OCI-LY3 (cell line): Measurements from ENCODE around the gene LTO1.

Experiments used
- H2AFZ ChIP-seq: fragments of 200-600, 300-600 bp; shearing (Covaris generic); 2 replicates; pipeline ENCODE4 v1.6.0; 2014; ENCODE audit warnings: antibody characterized with exemption, low read depth, low read length
- H3K27ac ChIP-seq: fragments of 200-600, 300-600 bp; sonication (generic); 2 replicates; pipeline ENCODE4 v1.5.1; 2014; ENCODE audit warnings: mild to moderate bottlenecking, low read length, moderate library complexity, mixed read lengths
- H3K27me3 ChIP-seq: fragments of 200-600, 300-600 bp; sonication (generic); 2 replicates; pipeline ENCODE4 v1.6.1; 2014; ENCODE audit warnings: low read depth, low read length, mixed read lengths
- H3K36me3 ChIP-seq: fragments of 200-600, 300-600 bp; sonication (generic); replicated peaks from 2 replicates; pipeline ENCODE3; 2014; ENCODE audit warnings: low read depth, low read length, mixed read lengths
- H3K4me1 ChIP-seq: fragments of 300-600, 200-600 bp; sonication (generic); 2 replicates; pipeline ENCODE4 v1.6.1; 2014; ENCODE audit warnings: low read length, mixed read lengths
- H3K4me2 ChIP-seq: fragments of 200-600, 300-600 bp; sonication (generic); 2 replicates; pipeline ENCODE4 v1.6.1; 2014; ENCODE audit warnings: low read length, mixed read lengths
- H3K4me3 ChIP-seq: fragments of 300-600, 200-600 bp; sonication (generic); 2 replicates; pipeline ENCODE4 v1.5.1; 2014; ENCODE audit warnings: antibody characterized with exemption, mild to moderate bottlenecking, low read length, moderate library complexity
- H3K79me2 ChIP-seq: fragments of 300-600, 200-600 bp; shearing (Covaris generic); 2 replicates; pipeline ENCODE4 v1.6.1; 2014; ENCODE audit warnings: mild to moderate bottlenecking, low read length, mixed read lengths
- H3K9ac ChIP-seq: fragments of 300-600, 200-600 bp; shearing (Covaris generic); 2 replicates; pipeline ENCODE4 v1.6.0; 2014; ENCODE audit warnings: mild to moderate bottlenecking, low read length, moderate library complexity
- H3K9me3 ChIP-seq: fragments of 200-600, 300-600 bp; shearing (Covaris generic); 2 replicates; pipeline ENCODE4 v1.6.1; 2014; ENCODE audit warnings: low read length, mixed read lengths; ENCODE audit not compliant: insufficient read depth
- H4K20me1 ChIP-seq: fragments of 200-600, 300-600 bp; sonication (generic); 2 replicates; pipeline ENCODE4 v1.6.1; 2016; ENCODE audit warnings: low read length, mixed read lengths; ENCODE audit not compliant: insufficient read depth
- EZH2phosphoT487 ChIP-seq: fragments of 200-600 bp; shearing (Covaris generic); IDR thresholded peaks from 2 replicates; pipeline ENCODE4 v1.6.1; 2018; ENCODE audit warnings: antibody characterized with exemption, mixed run types, low read depth
- TF ChIP-seq, protein P1 (sequence below): fragments of 200-600, 300-600 bp; sonication (generic); IDR thresholded peaks from 2 replicates; pipeline ENCODE4 v1.5.1; 2014; ENCODE audit warnings: antibody characterized with exemption, low read length, low read depth

The LTO1 gene

DNA sequence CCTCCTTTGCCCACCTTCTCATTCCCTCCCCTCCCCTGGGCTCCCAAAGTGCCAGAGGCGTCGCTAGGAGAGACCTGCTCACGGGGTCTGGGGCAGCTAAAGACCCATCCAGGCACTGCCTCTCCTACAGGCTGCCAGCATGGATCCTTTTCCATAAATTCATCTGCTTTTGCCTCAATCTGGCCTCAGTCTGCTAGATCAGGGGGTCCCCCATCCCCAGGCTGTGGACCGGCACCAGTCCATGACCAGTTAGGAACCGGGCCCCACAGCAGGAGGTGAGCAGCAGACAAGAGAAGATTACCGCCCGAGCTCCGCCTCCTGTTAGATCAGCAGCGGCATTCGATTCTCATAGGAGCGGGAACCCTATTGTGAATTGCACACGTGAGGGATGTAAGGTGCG is 12.3 kb downstream of the LTO1 start:
- Histone ChIP-seq H2AFZ (no peak overlapping the region), H4K20me1 (no peaks in the 10 kb centered on the region), H3K9me3 (no peaks in the 10 kb centered on the region), H3K79me2 (no peaks in the 10 kb centered on the region), H3K4me3 (no peak overlapping the region), H3K27ac (no peak overlapping the region), H3K4me2 (no peak overlapping the region), H3K36me3 (peaks cover 5% of the 10 kb centered on the region), H3K4me1 (no peaks in the 10 kb centered on the region), H3K27me3 (no peaks in the 10 kb centered on the region), H3K9ac (no peak overlapping the region)
- TF ChIP-seq EZH2phosphoT487 = no peak
- TF ChIP-seq, protein P1, sequence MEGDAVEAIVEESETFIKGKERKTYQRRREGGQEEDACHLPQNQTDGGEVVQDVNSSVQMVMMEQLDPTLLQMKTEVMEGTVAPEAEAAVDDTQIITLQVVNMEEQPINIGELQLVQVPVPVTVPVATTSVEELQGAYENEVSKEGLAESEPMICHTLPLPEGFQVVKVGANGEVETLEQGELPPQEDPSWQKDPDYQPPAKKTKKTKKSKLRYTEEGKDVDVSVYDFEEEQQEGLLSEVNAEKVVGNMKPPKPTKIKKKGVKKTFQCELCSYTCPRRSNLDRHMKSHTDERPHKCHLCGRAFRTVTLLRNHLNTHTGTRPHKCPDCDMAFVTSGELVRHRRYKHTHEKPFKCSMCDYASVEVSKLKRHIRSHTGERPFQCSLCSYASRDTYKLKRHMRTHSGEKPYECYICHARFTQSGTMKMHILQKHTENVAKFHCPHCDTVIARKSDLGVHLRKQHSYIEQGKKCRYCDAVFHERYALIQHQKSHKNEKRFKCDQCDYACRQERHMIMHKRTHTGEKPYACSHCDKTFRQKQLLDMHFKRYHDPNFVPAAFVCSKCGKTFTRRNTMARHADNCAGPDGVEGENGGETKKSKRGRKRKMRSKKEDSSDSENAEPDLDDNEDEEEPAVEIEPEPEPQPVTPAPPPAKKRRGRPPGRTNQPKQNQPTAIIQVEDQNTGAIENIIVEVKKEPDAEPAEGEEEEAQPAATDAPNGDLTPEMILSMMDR = no peak

DNA sequence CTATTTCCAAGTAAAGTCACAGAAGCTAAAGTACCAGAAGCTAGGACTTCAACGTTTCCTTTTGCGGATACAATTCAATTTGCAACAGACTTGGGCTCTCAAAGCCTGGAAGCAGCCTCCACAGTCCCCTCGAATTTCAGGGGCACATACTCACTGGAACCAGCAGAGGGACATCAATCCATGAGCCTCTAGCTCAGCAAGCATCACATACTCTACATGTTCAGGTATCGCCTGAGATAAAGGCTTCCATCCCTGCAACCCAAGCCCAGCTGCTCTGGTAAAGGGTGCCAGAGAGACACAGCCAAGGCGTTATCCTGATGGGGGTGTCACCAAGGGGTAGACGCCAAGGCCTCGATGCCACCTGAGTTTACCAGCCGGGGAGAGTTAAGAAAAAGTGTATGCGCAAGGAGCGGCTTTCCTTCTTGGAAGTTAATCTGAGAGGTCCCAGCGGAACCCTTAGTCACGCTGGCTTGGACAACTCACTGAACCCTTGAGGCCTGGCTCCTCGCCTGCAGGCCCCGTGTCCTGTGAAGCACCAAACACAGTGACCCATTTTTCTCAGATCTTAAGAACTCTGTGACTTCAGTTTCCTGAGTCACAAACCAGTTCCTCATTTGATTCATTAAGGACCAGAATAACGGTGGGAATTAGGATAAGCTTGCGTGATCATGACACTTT is 13.0 kb downstream of the LTO1 start:
- H3K4me3 ChIP-seq = no peak overlapping the region
- H3K27me3 ChIP-seq = no peaks in the 10 kb centered on the region
- no peaks in the 10 kb centered on the region for H3K79me2 ChIP-seq
- no peak for TF ChIP-seq EZH2phosphoT487
- H3K36me3 ChIP-seq = peaks cover under 1% of the 10 kb centered on the region
- no peak overlapping the region for H3K27ac ChIP-seq
- H3K9me3 ChIP-seq = no peaks in the 10 kb centered on the region
- no peaks in the 10 kb centered on the region for H4K20me1 ChIP-seq
- H3K9ac ChIP-seq = no peak overlapping the region
- no peaks in the 10 kb centered on the region for H3K4me1 ChIP-seq
- H2AFZ ChIP-seq = no peak overlapping the region
- H3K4me2 ChIP-seq = no peak overlapping the region

DNA sequence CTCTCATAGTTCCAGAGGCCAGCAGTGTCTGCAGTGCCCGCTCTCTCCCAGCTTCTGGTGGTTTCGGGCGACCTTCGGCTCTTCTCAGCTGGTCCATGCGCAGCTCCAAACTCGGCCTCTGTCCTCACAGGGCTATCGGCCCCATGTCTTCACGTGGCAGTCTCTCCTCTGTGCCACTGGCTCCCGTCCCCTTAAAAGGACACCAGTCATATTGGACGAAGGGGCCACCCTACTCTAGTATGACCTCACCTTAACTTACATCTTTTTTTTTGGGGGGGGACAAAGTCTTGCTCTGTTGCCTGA is 13.8 kb downstream of the LTO1 start:
- Histone ChIP-seq H3K9me3 (no peaks in the 10 kb centered on the region), H3K9ac (no peak overlapping the region), H3K79me2 (no peaks in the 10 kb centered on the region), H3K4me3 (no peak overlapping the region), H3K4me1 (no peaks in the 10 kb centered on the region), H3K4me2 (no peak overlapping the region), H3K36me3 (no peaks in the 10 kb centered on the region), H4K20me1 (no peaks in the 10 kb centered on the region), H2AFZ (no peak overlapping the region), H3K27me3 (no peaks in the 10 kb centered on the region), H3K27ac (no peak overlapping the region)
- TF ChIP-seq EZH2phosphoT487 = no peak
- TF ChIP-seq, protein P1 = no peak

DNA sequence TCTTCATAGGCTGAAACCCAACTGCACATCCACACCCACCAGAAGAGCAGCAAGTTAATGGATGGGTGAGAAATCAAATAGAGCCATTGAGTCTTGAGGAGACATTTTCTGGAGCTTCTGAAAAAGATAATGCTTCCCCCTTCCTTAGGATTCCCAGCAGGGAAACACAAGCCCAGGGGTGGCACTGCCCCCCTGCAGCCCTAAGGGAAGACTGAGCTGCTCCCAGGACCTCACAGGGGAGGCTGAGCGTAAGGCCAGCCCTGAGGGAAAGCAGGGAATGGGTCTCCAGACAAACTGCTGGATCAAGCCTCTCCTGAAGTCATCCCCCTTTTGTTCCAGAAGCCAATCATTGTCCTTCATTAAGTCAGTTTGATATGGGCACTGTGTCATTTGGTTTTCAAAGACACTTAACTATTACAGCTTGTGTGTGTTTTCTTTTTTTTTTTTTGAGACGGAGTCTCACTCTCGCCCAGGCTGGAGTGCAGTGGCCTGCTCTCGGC is 15.1 kb downstream of the LTO1 start:
- no peak overlapping the region for H3K27ac ChIP-seq
- H3K79me2 ChIP-seq = no peaks in the 10 kb centered on the region
- H3K27me3 ChIP-seq = no peaks in the 10 kb centered on the region
- no peak overlapping the region for H3K9ac ChIP-seq
- no peaks in the 10 kb centered on the region for H3K9me3 ChIP-seq
- TF ChIP-seq, protein P1 = no peak
- H3K36me3 ChIP-seq = no peaks in the 10 kb centered on the region
- H3K4me3 ChIP-seq = no peak overlapping the region
- H3K4me1 ChIP-seq = no peaks in the 10 kb centered on the region
- no peak overlapping the region for H3K4me2 ChIP-seq
- no peaks in the 10 kb centered on the region for H4K20me1 ChIP-seq
- H2AFZ ChIP-seq = no peak overlapping the region
